GM12864 (cell line): Measurements from ENCODE around the gene CD1C.

Source experiments
- DNase-seq: peaks from one replicate; pipeline ENCODE4 v3.0.0-alpha.2; 2011; ENCODE audit warnings: low read depth
- H3K4me3 ChIP-seq: 2 replicates; pipeline ENCODE4 v1.5.1; 2011; ENCODE audit warnings: mild to moderate bottlenecking, low read depth, low read length, control low read depth
- TF ChIP-seq, protein P1 (sequence below): IDR thresholded peaks from 2 replicates; pipeline ENCODE4 v1.5.1; 2011; ENCODE audit warnings: low read depth, mild to moderate bottlenecking, moderate library complexity, low read length, control low read depth, inconsistent platforms; ENCODE audit errors: missing control alignments

CD1C gene

DNA sequence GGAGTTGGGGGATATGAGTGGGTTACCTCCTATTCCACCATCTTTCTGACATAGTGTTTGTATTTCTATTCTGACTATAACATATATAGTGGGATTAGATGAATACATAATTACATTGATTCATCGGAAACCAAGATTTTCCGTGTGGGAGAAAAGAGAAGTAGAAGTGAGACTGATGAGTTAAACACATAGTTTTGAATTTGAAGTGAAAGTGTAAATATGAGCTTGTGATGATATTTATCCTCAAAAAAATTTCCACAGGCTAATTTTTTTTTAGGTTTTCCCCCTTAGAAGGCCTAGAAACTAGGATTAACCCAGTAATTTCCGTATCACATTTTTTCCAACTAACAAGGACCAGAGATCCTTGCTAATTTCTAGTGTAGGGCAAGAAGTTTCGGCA, 34.7 kb downstream of the CD1C start:
- H3K4me3 ChIP-seq = no peak overlapping the region
- TF ChIP-seq, protein P1, sequence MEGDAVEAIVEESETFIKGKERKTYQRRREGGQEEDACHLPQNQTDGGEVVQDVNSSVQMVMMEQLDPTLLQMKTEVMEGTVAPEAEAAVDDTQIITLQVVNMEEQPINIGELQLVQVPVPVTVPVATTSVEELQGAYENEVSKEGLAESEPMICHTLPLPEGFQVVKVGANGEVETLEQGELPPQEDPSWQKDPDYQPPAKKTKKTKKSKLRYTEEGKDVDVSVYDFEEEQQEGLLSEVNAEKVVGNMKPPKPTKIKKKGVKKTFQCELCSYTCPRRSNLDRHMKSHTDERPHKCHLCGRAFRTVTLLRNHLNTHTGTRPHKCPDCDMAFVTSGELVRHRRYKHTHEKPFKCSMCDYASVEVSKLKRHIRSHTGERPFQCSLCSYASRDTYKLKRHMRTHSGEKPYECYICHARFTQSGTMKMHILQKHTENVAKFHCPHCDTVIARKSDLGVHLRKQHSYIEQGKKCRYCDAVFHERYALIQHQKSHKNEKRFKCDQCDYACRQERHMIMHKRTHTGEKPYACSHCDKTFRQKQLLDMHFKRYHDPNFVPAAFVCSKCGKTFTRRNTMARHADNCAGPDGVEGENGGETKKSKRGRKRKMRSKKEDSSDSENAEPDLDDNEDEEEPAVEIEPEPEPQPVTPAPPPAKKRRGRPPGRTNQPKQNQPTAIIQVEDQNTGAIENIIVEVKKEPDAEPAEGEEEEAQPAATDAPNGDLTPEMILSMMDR = no peak
- DNase-seq = no peak

DNA sequence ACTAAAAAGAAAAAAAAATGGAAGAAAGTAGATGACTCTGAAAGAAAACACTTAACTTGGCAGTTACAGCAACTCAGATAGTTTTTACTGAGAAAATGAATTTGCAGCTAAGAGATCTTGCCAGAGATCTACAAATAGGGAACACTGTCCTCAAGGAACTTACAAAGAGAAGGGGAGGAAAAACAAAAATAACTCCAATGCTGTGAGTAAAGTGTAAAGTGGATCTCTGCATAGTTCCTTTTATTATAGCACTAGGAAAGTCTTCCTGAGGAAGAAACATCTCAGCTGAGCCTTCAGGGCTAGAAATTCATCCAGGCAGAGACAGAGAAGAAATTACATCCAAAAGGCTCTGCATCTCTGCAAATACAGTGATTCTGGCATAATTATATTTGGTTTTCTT, 37.8 kb downstream of the CD1C start:
- no peak for DNase-seq
- TF ChIP-seq, protein P1 = no peak
- H3K4me3 ChIP-seq = no peak overlapping the region

DNA sequence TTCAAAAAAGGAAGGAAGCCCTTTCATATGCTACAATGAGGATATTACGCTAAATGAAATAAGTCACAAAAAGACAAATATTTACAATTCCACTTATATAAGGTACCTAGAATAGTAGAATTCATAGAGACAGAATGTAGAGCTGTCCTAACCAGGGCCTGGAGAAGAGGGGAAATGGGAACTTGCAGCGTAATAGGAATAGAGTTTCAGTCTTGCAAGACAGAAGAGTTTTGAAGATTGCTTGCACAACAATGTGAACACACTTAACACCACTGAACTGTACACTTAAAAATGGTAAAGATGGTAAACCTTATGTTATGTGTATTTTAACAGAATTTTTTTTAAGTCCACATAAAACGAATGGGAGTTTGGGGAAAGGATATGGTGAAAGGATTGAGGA, 38.7 kb downstream of the CD1C start:
- no peak for DNase-seq
- TF ChIP-seq, protein P1 = no peak
- H3K4me3 ChIP-seq = no peak overlapping the region

DNA sequence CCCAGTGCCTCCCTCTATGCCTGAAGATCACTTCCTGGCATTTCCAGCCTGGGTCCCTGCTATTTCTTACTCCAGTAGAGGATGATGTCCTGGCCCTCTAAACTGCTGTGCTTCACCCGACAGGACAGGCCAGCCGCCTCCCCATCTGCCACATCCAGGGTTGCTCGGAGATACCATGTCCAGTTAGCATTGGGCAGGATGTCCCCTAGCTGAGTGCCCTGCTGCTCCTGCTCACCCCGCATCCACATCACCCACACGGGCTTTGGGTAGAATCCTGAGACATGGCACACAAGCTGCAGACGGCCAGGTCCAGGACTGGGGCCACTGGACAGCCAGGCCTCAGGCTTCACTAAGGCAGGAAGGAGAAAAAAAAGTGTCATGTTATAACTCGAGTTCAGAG, 39.6 kb downstream of the CD1C start:
- TF ChIP-seq, protein P1 = no peak
- H3K4me3 ChIP-seq = no peak overlapping the region

DNA sequence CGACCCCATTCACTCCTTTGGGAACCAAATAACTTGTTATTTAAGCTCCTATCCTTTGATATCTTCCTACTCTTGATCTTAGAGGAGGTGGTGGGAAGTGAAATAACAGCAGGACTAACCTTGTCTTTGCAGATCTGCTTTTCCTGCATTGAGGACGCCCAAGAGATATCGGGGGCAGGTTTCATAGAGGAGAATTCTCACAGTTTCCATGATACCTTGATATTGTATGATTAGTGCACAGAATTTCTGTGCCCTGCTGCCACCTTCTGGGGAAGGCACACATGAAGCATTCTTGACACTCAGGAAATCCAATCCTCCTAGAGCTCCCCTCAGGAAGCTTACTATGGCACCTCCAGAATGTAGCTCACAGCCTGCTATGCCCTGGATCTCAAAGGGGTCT, 40.0 kb downstream of the CD1C start:
- no peak for DNase-seq
- TF ChIP-seq, protein P1 = peak; percentile 58
- H3K4me3 ChIP-seq = no peak overlapping the region

More for the DNA sequence above, 39.6 kb downstream of the CD1C start:
- DNase-seq = no peak

DNA sequence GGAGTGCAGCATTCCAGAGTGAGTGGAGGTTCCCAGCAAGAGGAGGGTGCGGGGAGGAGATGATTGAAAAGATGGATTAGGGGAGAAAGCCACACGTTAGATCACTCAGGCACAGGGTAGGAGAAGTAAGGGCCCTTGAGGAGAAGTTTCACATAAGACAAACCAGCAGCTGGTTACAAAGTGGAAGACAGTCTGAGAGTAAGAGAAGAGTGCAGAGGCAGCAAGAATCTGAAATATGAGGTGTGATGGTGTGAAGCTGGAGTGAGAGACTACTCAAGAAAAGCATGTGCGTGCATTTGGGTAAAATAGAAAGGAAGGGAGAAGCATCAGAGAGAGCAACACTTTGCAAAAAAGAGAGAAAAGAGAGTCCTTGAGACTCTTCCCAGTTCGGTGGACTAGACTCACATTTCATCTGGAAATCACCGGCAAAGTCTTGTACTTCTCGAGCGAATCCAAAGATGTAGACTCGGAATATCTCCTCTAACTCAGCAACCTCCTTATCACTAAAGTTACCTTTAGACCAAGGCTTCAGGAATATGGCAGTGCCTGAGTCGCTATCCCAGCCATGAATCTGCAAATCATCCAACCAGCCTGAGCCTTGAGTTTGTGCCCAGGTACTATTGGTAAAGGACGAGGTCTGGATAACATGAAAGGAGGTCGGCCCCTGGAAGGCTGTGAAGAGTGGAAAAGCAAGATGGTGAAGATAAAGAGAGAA, 40.8 kb downstream of the CD1C start:
- no peak overlapping the region for H3K4me3 ChIP-seq
- no peak for DNase-seq
- TF ChIP-seq, protein P1 = no peak

DNA sequence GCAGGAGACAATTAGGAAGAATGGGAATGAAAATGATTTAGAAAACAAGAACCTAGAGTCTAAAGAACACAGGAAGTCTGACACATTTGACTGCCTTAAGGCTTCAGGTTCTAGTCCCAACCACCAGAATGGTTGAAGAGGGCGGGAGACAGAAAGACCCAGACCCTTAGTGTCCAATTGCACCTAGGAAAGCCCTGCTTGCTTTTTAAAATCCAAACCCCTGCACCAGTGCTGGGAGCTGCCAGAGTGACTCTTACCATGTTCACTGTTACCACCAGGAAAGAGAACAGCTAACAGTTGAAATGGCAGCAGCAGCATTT, 41.3 kb downstream of the CD1C start:
- TF ChIP-seq, protein P1 = no peak
- H3K4me3 ChIP-seq = no peak overlapping the region
- no peak for DNase-seq
